ENCODE measurements around the gene AGFG1. TPM values are rescaled to one million over a fixed set of nuclear protein-coding genes. Genes with fewer than 3 reads are reported as not detected.
A peak's percentile ranks its signal among the peaks of the same experiment; 100 is the strongest.

Gene AGFG1
- total and polyA plus RNA-seq, 2 donors (not counting 1 experiment from before 2014, with no cell fraction given), result 28.7 to 83.3 TPM

GRCh38 chr2:227511239-227511930 lies 39.4 kb downstream of the AGFG1 start:
- H3K9me3 ChIP-seq (ENCODE audit: control extremely low read depth in 1 of 3, control insufficient read depth in 2 of 3, insufficient read depth in 1 of 3, low read length in 2 of 3), result no peaks in the 10 kb centered on the region
- no peak for TF ChIP-seq CTCF (IDR thresholded peaks at IDR 0.05)
- no peak for TF ChIP-seq EZH2 (IDR thresholded peaks at IDR 0.05; ENCODE audit: borderline replicate concordance, insufficient read depth, low read depth, low read length, poor library complexity, severe bottlenecking)
- no peak overlapping the region for H3K4me3 Mint-ChIP-seq
- peaks cover 97% of the 10 kb centered on the region for H3K79me2 ChIP-seq (ENCODE audit: control insufficient read depth, insufficient read depth, low read length)
- no peaks in the 10 kb centered on the region for H3K27me3 Mint-ChIP-seq
- H3K36me3 ChIP-seq (replicated peaks in 1 of 2; ENCODE audit: control extremely low read depth in 1 of 2, control insufficient read depth in 1 of 2, extremely low read depth in 1 of 2, insufficient read depth in 2 of 2, low read length in 1 of 2), result peaks cover 0 to 2% of the 10 kb centered on the region in 2 experiments
- intact Hi-C loops (cut with micrococcal nuclease), result no loop called here
- H3K27me3 ChIP-seq (replicated peaks in 1 of 4; ENCODE audit: control extremely low read depth in 1 of 4, control insufficient read depth in 3 of 4, insufficient read depth in 4 of 4, low read length in 3 of 4), result no peaks in the 10 kb centered on the region
- ChIA-PET CTCF (no interaction called here), POLR2A (no interaction called here)
- WGBS (ENCODE audit: insufficient coverage), result 100% methylated on average over 2 of the region's 4 CpGs
- H3K9me3 Mint-ChIP-seq (ENCODE audit: insufficient read depth), result no peaks in the 10 kb centered on the region
- no peak for ATAC-seq (ENCODE audit: low read depth)
- H3K9ac ChIP-seq (ENCODE audit: low read length), result no peak overlapping the region
- no peak overlapping the region for H2AFZ ChIP-seq (ENCODE audit: insufficient read depth, low read depth, low read length, poor library complexity, severe bottlenecking)
- H3K27ac Mint-ChIP-seq, result peak overlapping the region; percentile 35
- H3K4me1 ChIP-seq (ENCODE audit: control insufficient read depth in 2 of 2, insufficient read depth in 2 of 2, low read length in 2 of 2), result peaks cover 38 to 60% of the 10 kb centered on the region in 2 donors
- no peak for DNase-seq
- peaks cover 84% of the 10 kb centered on the region for H3K4me1 Mint-ChIP-seq
- peaks cover 81% of the 10 kb centered on the region for H4K20me1 ChIP-seq (ENCODE audit: control insufficient read depth, insufficient read depth, low read length, poor library complexity, severe bottlenecking)
- no peak overlapping the region for H3K4me3 ChIP-seq (ENCODE audit: control extremely low read depth in 1 of 5, extremely low read depth in 1 of 5, insufficient read depth in 1 of 5, low read depth in 2 of 5, low read length in 4 of 5)
- H3K27ac ChIP-seq (ENCODE audit: low read length in 2 of 2), result no peak overlapping the region
- H3K4me2 ChIP-seq (replicated peaks; ENCODE audit: low read depth, low read length, poor library complexity, severe bottlenecking), result no peak overlapping the region

GRCh38 chr2:227511955-227512354 lies 40.0 kb downstream of the AGFG1 start:
- no peak overlapping the region for H3K4me3 Mint-ChIP-seq
- no peaks in the 10 kb centered on the region for H3K9me3 Mint-ChIP-seq (ENCODE audit: insufficient read depth)
- DNase-seq, result no peak
- ATAC-seq (ENCODE audit: low read depth), result no peak
- POLR2A ChIA-PET, result no interaction called here
- no peak overlapping the region for H3K9ac ChIP-seq (ENCODE audit: low read length)
- H3K27ac ChIP-seq (ENCODE audit: low read length in 2 of 2), result peak overlapping the region in 1 of 2 donors; percentile 1
- no peak overlapping the region for H3K27ac Mint-ChIP-seq
- TF ChIP-seq EZH2 (IDR thresholded peaks at IDR 0.05; ENCODE audit: borderline replicate concordance, insufficient read depth, low read depth, low read length, poor library complexity, severe bottlenecking), result no peak
- no peak for TF ChIP-seq CTCF (IDR thresholded peaks at IDR 0.05)
- no peak overlapping the region for H2AFZ ChIP-seq (ENCODE audit: insufficient read depth, low read depth, low read length, poor library complexity, severe bottlenecking)
- H3K4me2 ChIP-seq (replicated peaks; ENCODE audit: low read depth, low read length, poor library complexity, severe bottlenecking), result no peak overlapping the region
- H3K4me1 Mint-ChIP-seq, result peaks cover 80% of the 10 kb centered on the region
- no peaks in the 10 kb centered on the region for H3K27me3 ChIP-seq (replicated peaks in 1 of 4; ENCODE audit: control extremely low read depth in 1 of 4, control insufficient read depth in 3 of 4, insufficient read depth in 4 of 4, low read length in 3 of 4)
- H3K9me3 ChIP-seq (ENCODE audit: control extremely low read depth in 1 of 3, control insufficient read depth in 2 of 3, insufficient read depth in 1 of 3, low read length in 2 of 3), result no peaks in the 10 kb centered on the region
- no peaks in the 10 kb centered on the region for H3K27me3 Mint-ChIP-seq
- no peak overlapping the region for H3K4me3 ChIP-seq (ENCODE audit: control extremely low read depth in 1 of 5, extremely low read depth in 1 of 5, insufficient read depth in 1 of 5, low read depth in 2 of 5, low read length in 4 of 5)
- peaks cover 81% of the 10 kb centered on the region for H4K20me1 ChIP-seq (ENCODE audit: control insufficient read depth, insufficient read depth, low read length, poor library complexity, severe bottlenecking)
- H3K79me2 ChIP-seq (ENCODE audit: control insufficient read depth, insufficient read depth, low read length), result peaks cover 97% of the 10 kb centered on the region
- CTCF ChIA-PET, result interaction anchor here (1.0 kb wide), 1 partner anchor 46 kb away, joined by 6 read pairs; no protein-coding TSS in a partner anchor
- H3K4me1 ChIP-seq (ENCODE audit: control insufficient read depth in 2 of 2, insufficient read depth in 2 of 2, low read length in 2 of 2), result peaks cover 32 to 54% of the 10 kb centered on the region in 2 donors
- peaks cover 0 to 2% of the 10 kb centered on the region in 2 experiments for H3K36me3 ChIP-seq (replicated peaks in 1 of 2; ENCODE audit: control extremely low read depth in 1 of 2, control insufficient read depth in 1 of 2, extremely low read depth in 1 of 2, insufficient read depth in 2 of 2, low read length in 1 of 2)
- intact Hi-C loops (cut with micrococcal nuclease), result no loop called here
- WGBS (ENCODE audit: insufficient coverage), result no CpG with 5 or more reads among the region's 3 CpGs

Measured in B cell (primary cell).